Activated naive CD4-positive, alpha-beta T cell treated with anti-CD3 and anti-CD28 coated beads for 36 hours (primary cell): ENCODE results near the gene RTKN2. TPM values are rescaled to one million over a fixed set of nuclear protein-coding genes. Genes with fewer than 3 reads are reported as not detected.

Experiments
- CTCF ChIA-PET: fragments of 350-600 bp; sonication (Branson Sonifier 250); formaldehyde crosslinking; loops from one replicate; lab custom pipeline; 2021; ENCODE audit warnings: antibody characterized with exemption; lab: Charles Lee
- DNase-seq: peaks from one replicate; pipeline ENCODE4 v3.0.0-alpha.2; 2020
- H3K27ac Mint-ChIP-seq: one replicate; pipeline ENCODE4 v1.8.0; 2021; ENCODE audit warnings: mild to moderate bottlenecking, mixed read lengths
- H3K27me3 Mint-ChIP-seq: one replicate; pipeline ENCODE4 v1.8.0; 2021; ENCODE audit warnings: low read depth, mixed read lengths
- H3K36me3 Mint-ChIP-seq: one replicate; pipeline ENCODE4 v1.8.0; 2021; ENCODE audit warnings: low read depth, mixed read lengths
- H3K4me1 Mint-ChIP-seq: one replicate; pipeline ENCODE4 v1.8.0; 2021; ENCODE audit warnings: low read depth, mixed read lengths
- H3K4me3 Mint-ChIP-seq: one replicate; pipeline ENCODE4 v1.8.0; 2021; ENCODE audit warnings: mild to moderate bottlenecking, moderate library complexity, mixed read lengths
- H3K9me3 Mint-ChIP-seq: one replicate; pipeline ENCODE4 v1.8.0; 2021; ENCODE audit warnings: mixed read lengths
- intact Hi-C: fragments of 100-400 bp; cut with micrococcal nuclease; formaldehyde crosslinking; loops from one replicate; pipeline ENCODE4 v1.15.1; 2023
- total RNA-seq, 2 experiments: library from RNA; stranded (reverse); gene quantifications; one replicate each; pipeline ENCODE4 v1.2.3, GENCODE V29; 2021

Gene RTKN2
- total RNA-seq, 2 experiments from 2014 or later, result 4.7 to 5.4 TPM

DNA sequence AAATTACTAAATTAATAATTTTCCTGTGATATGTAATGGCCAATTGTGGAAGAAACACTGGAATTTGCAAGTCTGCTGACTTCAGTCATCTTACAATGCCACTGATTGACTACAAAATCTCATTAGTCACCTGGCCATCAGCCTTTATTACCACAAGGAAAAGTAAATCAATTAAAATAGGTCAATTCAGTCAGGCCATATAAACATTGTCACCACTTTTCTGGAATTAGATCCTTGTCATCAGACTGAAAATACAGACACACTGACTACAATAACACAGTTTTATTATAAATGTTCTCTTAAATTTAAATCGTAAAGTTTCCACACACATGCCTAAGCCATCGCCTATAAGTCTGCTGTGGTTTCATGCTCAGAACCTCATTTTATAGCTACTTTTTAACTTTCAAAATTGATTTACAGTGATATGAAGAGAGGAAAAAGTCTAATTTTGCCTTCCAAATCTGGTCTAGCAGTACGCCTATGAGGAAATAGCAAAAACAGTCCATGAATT, 54.2 kb downstream of the RTKN2 start:
- Mint-ChIP-seq H3K4me3 (no peak overlapping the region), H3K27me3 (no peaks in the 10 kb centered on the region), H3K36me3 (no peaks in the 10 kb centered on the region), H3K4me1 (no peaks in the 10 kb centered on the region), H3K9me3 (no peaks in the 10 kb centered on the region), H3K27ac (no peak overlapping the region)
- CTCF ChIA-PET, result no interaction called here
- DNase-seq, result no peak
- intact Hi-C loops, result no loop called here

DNA sequence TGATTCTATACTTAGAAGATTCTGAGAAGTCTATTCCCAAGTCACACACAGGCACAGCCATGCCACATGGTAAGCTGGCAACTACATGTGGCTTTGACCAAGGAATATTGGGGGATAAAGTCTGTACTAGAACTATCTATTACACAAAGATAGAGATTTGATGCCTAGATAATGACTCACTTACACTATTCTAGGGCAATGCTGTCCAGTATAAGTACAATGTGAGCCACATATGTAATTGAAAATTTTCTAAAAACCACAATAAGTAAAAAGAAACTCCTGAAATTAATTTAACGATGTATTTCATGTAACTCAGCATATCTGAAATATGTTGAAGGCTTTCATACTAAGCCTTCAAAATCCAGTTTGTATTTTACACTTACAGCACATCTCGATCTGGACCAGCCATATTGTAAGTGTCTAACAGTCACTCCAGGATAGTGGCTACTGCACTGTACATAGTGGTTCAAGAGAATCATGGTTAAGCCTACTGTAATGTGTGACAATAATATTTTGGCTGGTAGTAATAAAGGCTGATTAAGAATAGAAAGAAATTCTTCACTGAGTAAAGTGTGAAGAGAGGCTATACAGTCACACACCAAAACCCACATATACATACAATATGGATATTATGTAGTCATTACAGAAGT, 62.8 kb downstream of the RTKN2 start:
- no peak overlapping the region for H3K27ac Mint-ChIP-seq
- intact Hi-C loops, result loop anchor here (1.0 kb wide), 1 partner anchor 10 kb away; no protein-coding TSS in a partner anchor
- H3K27me3 Mint-ChIP-seq, result no peaks in the 10 kb centered on the region
- CTCF ChIA-PET, result interaction anchor here (0.6 to 1.1 kb wide), 2 partner anchors 17 to 89 kb away, joined by 3 read pairs; no protein-coding TSS in a partner anchor
- peaks cover 8% of the 10 kb centered on the region for H3K4me1 Mint-ChIP-seq
- no peak for DNase-seq
- H3K9me3 Mint-ChIP-seq, result no peaks in the 10 kb centered on the region
- peaks cover 2% of the 10 kb centered on the region for H3K36me3 Mint-ChIP-seq
- H3K4me3 Mint-ChIP-seq, result no peak overlapping the region

- Mint-ChIP-seq H3K4me3 (no peak overlapping the region), H3K27ac (peak overlapping the region; percentile 5), H3K9me3 (no peaks in the 10 kb centered on the region), H3K27me3 (no peaks in the 10 kb centered on the region), H3K4me1 (peaks cover 31% of the 10 kb centered on the region), H3K36me3 (no peaks in the 10 kb centered on the region)
- CTCF ChIA-PET, result interaction anchor here (0.9 to 1.1 kb wide), 2 partner anchors 13 to 46 kb away, joined by 3 to 4 read pairs; no protein-coding TSS in a partner anchor
- DNase-seq, result no peak
- intact Hi-C loops, result loop anchor here (1.0 kb wide), 3 partner anchors 11 to 44 kb away; no protein-coding TSS in a partner anchor
These were observed 69.1 kb downstream of the RTKN2 start for GRCh38 chr10:62199584-62199983.

- CTCF ChIA-PET, result interaction anchor here (1.0 kb wide), 1 partner anchor 87 kb away, joined by 3 read pairs; no protein-coding TSS in a partner anchor
- Mint-ChIP-seq H3K36me3 (peaks cover 3% of the 10 kb centered on the region), H3K27me3 (no peaks in the 10 kb centered on the region), H3K27ac (no peak overlapping the region), H3K4me3 (no peak overlapping the region), H3K9me3 (no peaks in the 10 kb centered on the region), H3K4me1 (peaks cover 31% of the 10 kb centered on the region)
- DNase-seq, result no peak
- intact Hi-C loops, result no loop called here
These were observed 72.1 kb downstream of the RTKN2 start for GRCh38 chr10:62196528-62196927.

GRCh38 chr10:62195675-62195926, 73.0 kb downstream of the RTKN2 start:
- H3K4me1 Mint-ChIP-seq, result peaks cover 29% of the 10 kb centered on the region
- intact Hi-C loops, result no loop called here
- no peaks in the 10 kb centered on the region for H3K9me3 Mint-ChIP-seq
- no peak for DNase-seq
- no peaks in the 10 kb centered on the region for H3K27me3 Mint-ChIP-seq
- CTCF ChIA-PET, result interaction anchor here (1.0 to 1.1 kb wide), 3 partner anchors 11 to 157 kb away, joined by 3 to 4 read pairs (median 4); no protein-coding TSS in a partner anchor
- peaks cover 3% of the 10 kb centered on the region for H3K36me3 Mint-ChIP-seq
- no peak overlapping the region for H3K4me3 Mint-ChIP-seq
- H3K27ac Mint-ChIP-seq, result no peak overlapping the region

DNA sequence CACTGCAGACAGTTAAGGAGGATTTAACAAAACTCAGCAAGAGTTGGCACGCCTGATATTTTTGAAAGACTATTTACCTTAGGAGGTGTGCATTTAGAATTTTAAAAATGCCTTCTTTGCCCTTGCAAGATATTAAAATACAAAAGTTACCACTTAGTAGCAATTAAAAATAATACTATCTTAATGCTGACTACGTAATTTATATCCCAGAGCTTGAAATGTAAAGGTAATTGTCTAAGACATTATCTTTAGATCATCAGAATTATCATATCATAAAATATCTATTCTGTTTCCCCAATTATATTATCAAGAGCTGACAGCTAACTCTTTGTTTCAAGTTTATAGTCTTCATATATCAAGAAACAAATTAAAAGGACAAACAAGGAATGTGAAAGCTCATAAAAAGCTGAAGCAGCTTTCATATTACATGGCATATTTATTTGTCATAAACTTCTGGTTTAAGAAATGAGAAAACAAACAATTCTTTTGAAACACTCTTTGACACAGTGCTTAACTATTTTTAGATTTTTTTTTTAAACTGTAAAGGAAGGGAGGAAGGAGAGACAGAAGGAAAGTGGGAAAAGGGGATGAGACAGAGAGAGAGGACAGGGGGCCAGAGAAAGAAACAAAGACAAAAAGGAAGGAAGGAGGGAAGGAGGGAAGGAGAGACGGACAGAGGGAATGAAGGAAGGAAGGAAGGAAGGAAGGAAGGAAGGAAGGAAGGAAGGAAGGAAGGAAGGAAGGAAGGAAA, 73.5 kb downstream of the RTKN2 start:
- DNase-seq, result no peak
- peaks cover 29% of the 10 kb centered on the region for H3K4me1 Mint-ChIP-seq
- H3K9me3 Mint-ChIP-seq, result no peaks in the 10 kb centered on the region
- no peak overlapping the region for H3K4me3 Mint-ChIP-seq
- no peak overlapping the region for H3K27ac Mint-ChIP-seq
- intact Hi-C loops, result no loop called here
- H3K36me3 Mint-ChIP-seq, result peaks cover 3% of the 10 kb centered on the region
- no peaks in the 10 kb centered on the region for H3K27me3 Mint-ChIP-seq
- CTCF ChIA-PET, result interaction anchor here (1.0 to 1.1 kb wide), 2 partner anchors 11 to 157 kb away, joined by 4 read pairs; no protein-coding TSS in a partner anchor

GRCh38 chr10:62193479-62193878, 75.2 kb downstream of the RTKN2 start:
- H3K36me3 Mint-ChIP-seq, result peaks cover 3% of the 10 kb centered on the region

DNA sequence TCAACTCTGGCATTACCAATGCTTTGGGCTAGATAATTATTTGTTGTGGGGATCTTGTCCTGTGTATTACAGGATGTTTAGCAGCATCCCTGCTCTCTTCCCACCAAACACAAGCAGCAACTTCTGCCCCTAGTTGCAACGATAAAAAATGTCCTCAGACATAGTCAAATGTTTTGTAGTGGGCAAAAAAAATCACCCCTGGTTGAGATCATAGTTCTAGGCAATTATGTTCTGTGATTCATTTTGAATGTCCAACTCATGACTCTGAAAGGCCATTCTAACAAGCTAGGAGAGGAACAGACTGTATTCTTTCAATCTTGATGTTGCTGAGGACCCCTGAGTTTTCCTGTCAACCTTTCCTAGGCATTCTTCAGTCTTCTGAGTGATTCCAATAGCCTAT, 79.5 kb downstream of the RTKN2 start:
- DNase-seq, result no peak
- CTCF ChIA-PET, result no interaction called here
- Mint-ChIP-seq H3K27me3 (no peaks in the 10 kb centered on the region), H3K36me3 (peaks cover 7% of the 10 kb centered on the region), H3K9me3 (peaks cover 2% of the 10 kb centered on the region), H3K4me3 (no peak overlapping the region), H3K4me1 (peaks cover 57% of the 10 kb centered on the region), H3K27ac (peak overlapping the region; percentile 99)
- intact Hi-C loops, result loop anchor here (5.0 to 10.0 kb wide), 2 partner anchors 448 to 1036 kb away; no protein-coding TSS in a partner anchor

More at GRCh38 chr10:62193479-62193878, 75.2 kb downstream of the RTKN2 start:
- Mint-ChIP-seq H3K4me3 (no peak overlapping the region), H3K4me1 (peaks cover 31% of the 10 kb centered on the region), H3K27me3 (no peaks in the 10 kb centered on the region), H3K9me3 (peaks cover under 1% of the 10 kb centered on the region), H3K27ac (no peak overlapping the region)
- intact Hi-C loops, result no loop called here
- no peak for DNase-seq
- CTCF ChIA-PET, result interaction anchor here (0.6 kb wide), 1 partner anchor 113 kb away, joined by 4 read pairs; no protein-coding TSS in a partner anchor

DNA sequence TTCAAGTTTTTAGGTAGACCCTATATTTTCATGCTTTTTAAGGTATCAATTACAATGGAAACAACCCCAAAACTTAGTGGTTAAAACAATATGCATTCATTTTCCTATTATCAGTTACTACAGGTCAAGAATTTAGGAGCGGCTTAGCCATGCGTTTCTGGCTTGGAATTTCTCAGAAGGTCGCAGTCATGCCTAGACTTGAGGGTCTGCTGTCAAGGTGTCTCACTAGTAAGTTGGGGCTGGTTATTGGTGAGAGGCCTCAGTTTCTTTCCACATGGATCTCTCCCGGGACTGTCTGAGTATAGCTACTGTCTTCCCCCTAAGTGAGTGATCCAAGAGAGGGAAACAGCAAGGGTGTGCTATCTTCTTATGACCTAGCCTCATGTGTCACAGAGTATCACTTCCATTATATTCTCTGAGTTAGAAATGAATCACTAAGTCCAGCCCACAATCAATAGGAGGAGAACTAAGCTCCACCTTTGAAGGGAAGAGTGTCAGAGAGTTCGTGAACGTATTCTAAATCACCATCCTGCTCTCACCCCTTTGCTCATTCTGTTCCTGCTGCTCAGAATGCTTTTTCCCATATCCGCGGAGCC, 80.5 kb downstream of the RTKN2 start:
- peak; percentile 44 for DNase-seq
- Mint-ChIP-seq H3K27ac (peak overlapping the region; percentile 99), H3K4me3 (peak overlapping the region; percentile 5), H3K36me3 (peaks cover 7% of the 10 kb centered on the region), H3K27me3 (no peaks in the 10 kb centered on the region), H3K4me1 (peaks cover 66% of the 10 kb centered on the region), H3K9me3 (peaks cover 2% of the 10 kb centered on the region)
- CTCF ChIA-PET, result interaction anchor here (0.6 to 1.5 kb wide), 6 partner anchors 18 to 167 kb away, joined by 3 to 8 read pairs (median 3); no protein-coding TSS in a partner anchor
- intact Hi-C loops, result loop anchor here (1.0 to 10.0 kb wide), 4 partner anchors 11 to 1037 kb away; no protein-coding TSS in a partner anchor

GRCh38 chr10:62186999-62187675, 81.5 kb downstream of the RTKN2 start:
- intact Hi-C loops, result loop anchor here (1.0 to 10.0 kb wide), 4 partner anchors 450 to 1038 kb away; partner anchors contain the start of gene EGR2
- Mint-ChIP-seq H3K36me3 (peaks cover 5% of the 10 kb centered on the region), H3K27me3 (no peaks in the 10 kb centered on the region), H3K4me1 (peaks cover 70% of the 10 kb centered on the region), H3K4me3 (peak overlapping the region; percentile 12), H3K27ac (peak overlapping the region; percentile 99), H3K9me3 (peaks cover 2% of the 10 kb centered on the region)
- CTCF ChIA-PET, result interaction anchor here (1.4 to 2.2 kb wide), 5 partner anchors 57 to 150 kb away, joined by 3 to 11 read pairs (median 7); no protein-coding TSS in a partner anchor
- DNase-seq, result peak; percentile 60

- Mint-ChIP-seq H3K4me3 (peak overlapping the region; percentile 30), H3K36me3 (peaks cover 12% of the 10 kb centered on the region), H3K27me3 (no peaks in the 10 kb centered on the region), H3K9me3 (peaks cover 2% of the 10 kb centered on the region), H3K27ac (peak overlapping the region; percentile 99), H3K4me1 (peaks cover 81% of the 10 kb centered on the region)
- CTCF ChIA-PET, result interaction anchor here (0.6 to 2.2 kb wide), 10 partner anchors 14 to 249 kb away, joined by 3 to 11 read pairs (median 4); no protein-coding TSS in a partner anchor
- intact Hi-C loops, result loop anchor here (1.0 to 10.0 kb wide), 4 partner anchors 451 to 1039 kb away; partner anchors contain the start of gene EGR2
- DNase-seq, result peak; percentile 56
These were observed 82.5 kb downstream of the RTKN2 start for GRCh38 chr10:62185919-62186692.
